Activated CD8-positive, alpha-beta memory T cell treated with anti-CD3 and anti-CD28 coated beads, Interleukin-2, amount 10 ng/mL, durations not matched to agents 7 days and 5 days (primary cell): Measurements from ENCODE around the gene PTF1A. TPM values are rescaled to one million over a fixed set of nuclear protein-coding genes. Genes with fewer than 3 reads are reported as not detected.

ENCODE experiments used
- ATAC-seq: fragments of 150-1000 bp; cut with Tn5 transposase; one replicate; pipeline ENCODE4 v1.10.0; 2021; ENCODE audit warnings: moderate library complexity
- CTCF ChIA-PET: fragments of 350-600 bp; sonication (Branson Sonifier 250); formaldehyde crosslinking; loops from one replicate; lab custom pipeline; 2021; ENCODE audit warnings: antibody characterized with exemption; lab: Charles Lee
- DNase-seq: peaks from one replicate; pipeline ENCODE4 v3.0.0-alpha.2; 2020
- H3K27ac Mint-ChIP-seq: one replicate; pipeline ENCODE4 v1.8.0; 2021; ENCODE audit warnings: mild to moderate bottlenecking, mixed read lengths
- H3K27me3 Mint-ChIP-seq: one replicate; pipeline ENCODE4 v1.8.0; 2021; ENCODE audit warnings: mixed read lengths
- H3K36me3 Mint-ChIP-seq: one replicate; pipeline ENCODE4 v1.8.0; 2021; ENCODE audit warnings: mild to moderate bottlenecking, mixed read lengths
- H3K4me1 Mint-ChIP-seq: one replicate; pipeline ENCODE4 v1.8.0; 2021; ENCODE audit warnings: mixed read lengths
- H3K4me3 Mint-ChIP-seq: one replicate; pipeline ENCODE4 v1.8.0; 2021; ENCODE audit warnings: mild to moderate bottlenecking, moderate library complexity, mixed read lengths
- H3K9me3 Mint-ChIP-seq: one replicate; pipeline ENCODE4 v1.8.0; 2022; ENCODE audit warnings: low read depth, mixed read lengths
- total RNA-seq, 2 experiments: library from RNA; stranded (reverse); gene quantifications; one replicate each; pipeline ENCODE4 v1.2.3, GENCODE V29; 2021

The PTF1A gene
- total RNA-seq, 2 experiments from 2014 or later: not detected

GRCh38 chr10:23193435-23194074 is 1.4 kb downstream of the PTF1A start:
- H3K4me3 Mint-ChIP-seq: no peak overlapping the region
- ATAC-seq (no peak), DNase-seq (no peak)
- H3K9me3 Mint-ChIP-seq: no peaks in the 10 kb centered on the region
- peak overlapping the region; percentile 76 for H3K27ac Mint-ChIP-seq
- CTCF ChIA-PET: interaction anchor here (1.0 kb wide), 1 partner anchor 8 kb away, joined by 4 read pairs; no protein-coding TSS in a partner anchor
- H3K36me3 Mint-ChIP-seq: peaks cover 1% of the 10 kb centered on the region
- peaks cover 3% of the 10 kb centered on the region for H3K4me1 Mint-ChIP-seq
- H3K27me3 Mint-ChIP-seq: peaks cover 82% of the 10 kb centered on the region

DNA sequence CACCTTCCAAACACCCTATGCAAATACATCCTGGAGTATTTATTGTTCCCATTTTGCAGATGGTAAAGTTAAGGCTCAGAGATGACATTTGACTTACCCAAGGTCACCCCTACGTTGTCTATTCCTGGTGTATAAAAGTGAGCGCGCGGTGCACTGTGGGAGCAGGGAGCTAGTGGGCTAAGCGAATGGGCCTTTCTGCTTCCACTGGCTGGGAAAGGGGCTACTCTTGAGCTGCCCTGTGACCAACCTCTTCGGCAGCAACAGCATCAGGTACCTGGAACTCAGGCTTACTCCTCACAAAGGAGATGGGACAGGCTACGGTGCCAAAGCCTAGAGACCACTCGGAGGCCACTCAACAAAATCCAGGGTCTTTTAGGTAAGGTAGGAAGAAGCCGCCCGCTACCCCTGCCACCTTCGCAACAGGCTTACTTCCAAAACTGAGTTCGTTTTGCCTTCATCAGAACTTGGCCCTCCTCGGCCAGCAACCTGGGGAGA is 2.4 kb downstream of the PTF1A start:
- Mint-ChIP-seq H3K27me3 (peaks cover 76% of the 10 kb centered on the region), H3K27ac (no peak overlapping the region), H3K4me3 (no peak overlapping the region), H3K36me3 (peaks cover 1% of the 10 kb centered on the region), H3K9me3 (no peaks in the 10 kb centered on the region), H3K4me1 (peaks cover 3% of the 10 kb centered on the region)
- no peak for ATAC-seq
- no peak for DNase-seq
- CTCF ChIA-PET: no interaction called here

DNA sequence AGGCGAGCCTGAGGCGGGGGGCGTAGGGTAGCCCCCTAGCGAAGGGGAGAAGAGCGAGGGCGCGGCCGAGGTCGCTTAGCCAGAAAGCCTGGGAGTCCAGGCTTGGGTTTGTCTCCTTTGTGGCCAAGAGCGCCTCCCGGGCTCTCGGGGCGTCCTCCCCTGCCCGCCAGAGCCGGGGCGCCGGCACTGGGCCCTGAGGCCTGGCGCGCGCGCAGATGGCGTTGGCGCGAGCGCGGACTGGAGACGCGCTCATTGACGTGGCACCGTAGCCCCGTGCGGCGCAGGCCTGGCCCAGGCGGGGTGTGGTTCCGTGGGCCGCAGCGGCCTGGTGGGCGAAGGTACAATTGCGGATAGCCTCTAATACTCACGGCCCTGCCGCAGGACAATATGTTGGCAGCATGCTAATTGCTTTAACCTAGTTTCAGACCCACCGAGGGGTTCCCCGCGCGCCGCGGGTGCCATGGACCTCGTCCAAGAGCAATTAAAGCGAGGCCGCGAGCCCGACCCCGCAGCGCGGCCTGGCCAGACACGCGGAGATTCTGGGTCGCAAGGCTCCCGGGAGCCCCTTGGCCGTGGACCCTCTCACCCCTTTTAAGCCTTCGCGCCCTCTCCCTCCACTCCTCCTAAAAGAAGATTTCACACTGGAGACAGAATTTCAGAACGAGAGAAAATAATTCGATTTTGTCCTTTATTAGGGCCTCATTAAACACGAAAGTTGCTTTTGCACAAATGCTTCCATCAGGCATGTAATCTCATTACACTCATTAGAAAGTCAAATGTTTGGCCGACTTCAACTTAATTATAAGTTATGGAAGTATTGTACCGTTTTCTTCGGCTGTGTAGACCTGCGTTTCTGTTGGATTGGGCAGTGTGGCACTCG is 3.1 kb downstream of the PTF1A start:
- CTCF ChIA-PET: no interaction called here
- Mint-ChIP-seq H3K27me3 (peaks cover 78% of the 10 kb centered on the region), H3K9me3 (no peaks in the 10 kb centered on the region), H3K4me1 (peaks cover 3% of the 10 kb centered on the region), H3K36me3 (peaks cover 1% of the 10 kb centered on the region), H3K27ac (no peak overlapping the region), H3K4me3 (no peak overlapping the region)
- ATAC-seq (no peak), DNase-seq (no peak)

DNA sequence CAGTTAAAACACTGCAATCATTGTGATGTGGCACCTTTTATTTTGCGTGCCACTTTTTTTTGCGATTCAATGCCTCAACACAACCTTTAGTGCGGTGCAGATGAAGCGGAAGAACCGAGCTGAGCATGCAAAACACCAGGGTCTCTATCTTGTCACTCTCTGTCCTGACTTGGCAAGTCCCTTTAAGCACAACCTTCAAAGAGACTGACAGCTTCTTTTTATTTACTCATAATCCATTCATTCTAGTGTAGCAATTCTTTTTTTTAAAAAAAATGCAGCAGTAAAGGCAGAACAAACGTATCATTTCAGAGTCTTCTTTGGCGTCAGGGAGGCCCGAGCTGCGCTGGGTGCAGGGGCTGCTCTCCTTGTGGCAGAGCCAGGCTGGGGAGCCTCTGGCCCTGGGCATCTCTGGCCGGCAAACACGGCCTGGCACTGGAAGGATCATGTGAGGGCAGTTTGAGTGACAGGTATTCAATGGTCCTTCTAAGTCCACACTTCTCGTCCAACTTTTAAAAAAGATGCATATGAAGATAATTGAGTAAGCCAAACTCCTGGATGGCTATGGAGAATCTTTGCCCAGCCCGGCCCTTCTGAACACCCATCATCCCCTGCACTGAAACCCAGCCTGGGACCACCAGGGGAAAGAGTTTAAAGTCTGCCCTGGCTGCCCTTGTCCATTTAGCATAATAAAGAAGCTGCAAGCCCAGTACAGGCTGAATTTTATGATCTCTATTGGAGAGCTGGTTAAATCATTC is 3.9 kb downstream of the PTF1A start:
- CTCF ChIA-PET: no interaction called here
- Mint-ChIP-seq H3K4me1 (peaks cover 3% of the 10 kb centered on the region), H3K27ac (no peak overlapping the region), H3K9me3 (no peaks in the 10 kb centered on the region), H3K4me3 (no peak overlapping the region), H3K36me3 (peaks cover 1% of the 10 kb centered on the region), H3K27me3 (peaks cover 78% of the 10 kb centered on the region)
- ATAC-seq: no peak
- no peak for DNase-seq

- ATAC-seq (no peak), DNase-seq (no peak)
- Mint-ChIP-seq H3K27me3 (peaks cover 80% of the 10 kb centered on the region), H3K36me3 (peaks cover 1% of the 10 kb centered on the region), H3K9me3 (no peaks in the 10 kb centered on the region), H3K4me1 (peaks cover 3% of the 10 kb centered on the region), H3K4me3 (no peak overlapping the region), H3K27ac (no peak overlapping the region)
- CTCF ChIA-PET: no interaction called here
Observed at GRCh38 chr10:23196915-23197314, 4.8 kb downstream of the PTF1A start.

GRCh38 chr10:23197416-23197861 is 5.3 kb downstream of the PTF1A start:
- peaks cover 3% of the 10 kb centered on the region for H3K4me1 Mint-ChIP-seq
- CTCF ChIA-PET: no interaction called here

GRCh38 chr10:23198610-23198939 is 6.5 kb downstream of the PTF1A start:
- Mint-ChIP-seq H3K9me3 (no peaks in the 10 kb centered on the region), H3K4me1 (peaks cover under 1% of the 10 kb centered on the region), H3K27ac (no peak overlapping the region), H3K4me3 (no peak overlapping the region), H3K36me3 (peaks cover 1% of the 10 kb centered on the region), H3K27me3 (peaks cover 89% of the 10 kb centered on the region)
- DNase-seq (no peak), ATAC-seq (no peak)
- CTCF ChIA-PET: no interaction called here

More at GRCh38 chr10:23197416-23197861, 5.3 kb downstream of the PTF1A start:
- Mint-ChIP-seq H3K27me3 (peaks cover 84% of the 10 kb centered on the region), H3K9me3 (no peaks in the 10 kb centered on the region), H3K36me3 (peaks cover 1% of the 10 kb centered on the region), H3K27ac (no peak overlapping the region), H3K4me3 (no peak overlapping the region)
- DNase-seq: no peak
- no peak for ATAC-seq

- H3K36me3 Mint-ChIP-seq: no peaks in the 10 kb centered on the region
- H3K27me3 Mint-ChIP-seq: peaks cover 90% of the 10 kb centered on the region
- no peak for ATAC-seq
- H3K4me1 Mint-ChIP-seq: no peaks in the 10 kb centered on the region
- H3K9me3 Mint-ChIP-seq: no peaks in the 10 kb centered on the region
- H3K4me3 Mint-ChIP-seq: no peak overlapping the region
- DNase-seq: no peak
- H3K27ac Mint-ChIP-seq: no peak overlapping the region
- CTCF ChIA-PET: no interaction called here
Observed at GRCh38 chr10:23198940-23199767, 7.0 kb downstream of the PTF1A start.

DNA sequence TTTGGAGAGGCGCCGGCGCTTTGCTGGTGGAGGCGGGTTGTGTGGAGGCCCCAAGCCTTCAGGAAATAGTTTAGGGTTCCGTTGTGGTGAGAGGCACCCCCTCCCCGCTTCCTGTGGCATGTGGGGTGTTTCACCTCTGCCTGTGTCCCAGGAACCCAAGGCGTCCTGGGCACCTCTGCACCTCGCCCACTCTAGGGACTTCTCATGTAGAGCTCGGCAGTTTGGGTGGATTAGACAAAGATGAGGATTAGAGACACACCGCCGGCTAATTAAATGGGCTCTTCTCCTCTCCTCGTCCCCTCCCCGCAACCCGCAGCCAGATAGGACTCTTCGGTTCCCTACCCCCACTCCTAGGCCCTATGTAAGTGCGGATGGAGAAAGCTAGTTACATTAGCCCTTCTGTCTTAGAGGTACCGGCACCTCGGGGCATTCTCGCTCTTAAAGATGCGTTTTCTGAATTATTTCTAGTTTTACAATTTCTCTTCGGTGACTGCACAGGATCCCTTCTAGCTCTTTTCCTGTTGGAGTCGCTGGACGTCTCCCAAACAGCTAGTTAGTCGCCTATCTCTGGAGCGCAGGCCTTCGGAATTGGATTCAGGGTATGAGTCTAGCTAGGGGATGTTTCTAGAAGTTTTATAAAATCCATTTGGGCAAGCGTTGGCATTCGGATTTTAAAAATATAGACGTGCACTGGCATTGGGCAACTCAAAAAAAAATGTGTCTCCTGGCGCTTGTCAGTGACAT is 7.8 kb downstream of the PTF1A start:
- CTCF ChIA-PET: no interaction called here
- ATAC-seq (no peak), DNase-seq (no peak)
- Mint-ChIP-seq H3K27me3 (peaks cover 91% of the 10 kb centered on the region), H3K27ac (no peak overlapping the region), H3K4me1 (no peaks in the 10 kb centered on the region), H3K36me3 (no peaks in the 10 kb centered on the region), H3K4me3 (no peak overlapping the region), H3K9me3 (no peaks in the 10 kb centered on the region)

GRCh38 chr10:23200586-23200985 is 8.5 kb downstream of the PTF1A start:
- no peak for ATAC-seq
- no peak for DNase-seq
- no peaks in the 10 kb centered on the region for H3K4me1 Mint-ChIP-seq
- H3K27ac Mint-ChIP-seq: no peak overlapping the region
- no peaks in the 10 kb centered on the region for H3K36me3 Mint-ChIP-seq
- H3K4me3 Mint-ChIP-seq: no peak overlapping the region
- peaks cover 91% of the 10 kb centered on the region for H3K27me3 Mint-ChIP-seq
- H3K9me3 Mint-ChIP-seq: no peaks in the 10 kb centered on the region
- CTCF ChIA-PET: no interaction called here

DNA sequence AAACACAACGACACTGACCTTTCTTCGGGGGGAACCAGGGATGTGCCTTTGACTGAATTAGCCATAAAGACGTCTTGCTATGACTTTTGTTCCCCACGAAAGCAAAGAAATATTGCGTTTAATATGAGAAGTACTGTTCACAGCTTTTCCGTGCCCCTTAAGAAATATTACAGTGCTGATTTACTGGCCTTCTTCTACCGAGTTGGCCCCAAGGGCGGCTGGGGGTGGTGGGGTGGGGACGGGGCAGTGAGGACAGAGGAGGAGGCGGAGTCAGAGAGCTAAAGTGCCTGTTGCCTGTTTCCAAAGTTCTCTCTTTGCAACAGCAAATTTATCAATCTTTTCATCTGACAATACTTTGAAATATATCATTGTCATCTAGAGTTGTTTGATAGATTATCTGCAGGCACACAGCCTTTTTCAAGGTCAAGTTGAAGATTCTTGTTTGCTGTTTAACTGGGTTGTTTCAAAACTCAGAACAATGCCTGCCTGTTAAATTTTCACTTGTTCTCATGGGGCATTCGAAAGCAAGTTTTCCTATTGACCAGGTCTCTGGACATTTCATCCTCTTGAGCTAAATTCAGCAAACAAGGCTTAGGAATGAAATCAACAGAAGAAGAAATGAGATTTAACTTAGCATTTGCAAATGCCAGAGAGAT is 9.0 kb downstream of the PTF1A start:
- Mint-ChIP-seq H3K4me3 (no peak overlapping the region), H3K27me3 (peaks cover 89% of the 10 kb centered on the region), H3K36me3 (no peaks in the 10 kb centered on the region), H3K27ac (no peak overlapping the region), H3K4me1 (no peaks in the 10 kb centered on the region), H3K9me3 (no peaks in the 10 kb centered on the region)
- ATAC-seq (no peak), DNase-seq (no peak)
- CTCF ChIA-PET: interaction anchor here (0.8 kb wide), 1 partner anchor 8 kb away, joined by 4 read pairs; no protein-coding TSS in a partner anchor

DNA sequence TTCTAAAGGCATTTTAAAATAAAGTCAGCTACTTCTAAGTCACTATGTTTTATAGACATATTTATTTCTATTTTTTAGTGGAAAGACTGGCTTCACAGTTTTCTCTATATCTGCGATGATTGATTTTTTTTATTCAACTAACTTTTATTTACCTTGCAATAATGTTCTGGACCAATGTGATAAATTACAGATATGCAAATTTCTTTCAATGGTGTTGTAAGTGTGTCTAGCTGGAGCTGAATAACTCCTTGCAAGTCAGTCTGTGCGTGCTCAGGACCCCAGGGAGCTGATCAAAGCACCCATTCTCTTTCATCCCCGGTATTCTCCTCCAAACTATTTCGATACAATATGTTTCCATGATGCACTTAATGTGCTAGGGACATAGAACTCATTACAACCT is 9.7 kb downstream of the PTF1A start:
- ATAC-seq (no peak), DNase-seq (no peak)
- Mint-ChIP-seq H3K27me3 (peaks cover 85% of the 10 kb centered on the region), H3K4me3 (no peak overlapping the region), H3K36me3 (no peaks in the 10 kb centered on the region), H3K9me3 (no peaks in the 10 kb centered on the region), H3K27ac (no peak overlapping the region), H3K4me1 (no peaks in the 10 kb centered on the region)
- CTCF ChIA-PET: interaction anchor here (0.8 kb wide), 1 partner anchor 9 kb away, joined by 4 read pairs; no protein-coding TSS in a partner anchor
